HFF-Myc (cell line): ENCODE measurements around the gene RPS27A.
"Not testable (repeated sequence)": the region's sequence is repeated elsewhere in the genome, so short reads cannot be mapped to it uniquely, and the experiment has no call there.

Source experiments
- DNase-seq: peaks from one replicate; pipeline ENCODE4 v3.0.0-alpha.2; 2011; ENCODE audit warnings: low read depth; ENCODE audit errors: extremely low read depth
- H3K4me3 ChIP-seq: replicated peaks from 2 replicates; pipeline ENCODE4 v1.5.1; 2011; ENCODE audit warnings: low read depth, mild to moderate bottlenecking, control low read depth, low read length
- CTCF ChIP-seq: IDR thresholded peaks from 2 replicates; pipeline ENCODE4 v1.5.1; 2012; ENCODE audit warnings: mild to moderate bottlenecking, low read depth, low read length, control low read depth; ENCODE audit errors: missing control alignments

Gene RPS27A

GRCh38 chr2:55231546-55232083 lies 873 bp upstream of the RPS27A start:
- DNase-seq, result no peak
- TF ChIP-seq CTCF, result no peak
- peak overlapping the region; percentile 86 for H3K4me3 ChIP-seq

GRCh38 chr2:55232863-55233657 lies 572 bp downstream of the RPS27A start:
- TF ChIP-seq CTCF, result no peak
- H3K4me3 ChIP-seq, result peak overlapping the region; percentile 86
- DNase-seq, result no peak

- no peak for TF ChIP-seq CTCF
- DNase-seq, result no peak
- H3K4me3 ChIP-seq, result peak overlapping the region; percentile 86
These were observed 1.1 kb downstream of the RPS27A start for GRCh38 chr2:55233658-55233940.

GRCh38 chr2:55235724-55236538 lies 3.4 kb downstream of the RPS27A start:
- no peak overlapping the region for H3K4me3 ChIP-seq
- no peak for DNase-seq
- TF ChIP-seq CTCF, result no peak

GRCh38 chr2:55236992-55237543 lies 4.6 kb downstream of the RPS27A start:
- no peak for DNase-seq
- no peak for TF ChIP-seq CTCF
- H3K4me3 ChIP-seq, result no peak overlapping the region

GRCh38 chr2:55239656-55240222 lies 7.3 kb downstream of the RPS27A start:
- no peak for TF ChIP-seq CTCF
- no peak overlapping the region for H3K4me3 ChIP-seq
- no peak for DNase-seq

- not testable (repeated sequence) for H3K4me3 ChIP-seq, DNase-seq
These were observed 9.1 kb downstream of the RPS27A start for GRCh38 chr2:55241582-55241981.
